Fibroblast of skin of back (primary cell): ENCODE data around the gene EVC.
"Not testable (repeated sequence)": the region's sequence is repeated elsewhere in the genome, so short reads cannot be mapped to it uniquely, and the experiment has no call there.

ENCODE experiments used
- DNase-seq: peaks from one replicate; pipeline ENCODE4 v3.0.0-alpha.2; 2013

The EVC gene

GRCh38 chr4:5816101-5816500 lies 105.1 kb downstream of the EVC start:
- DNase-seq: no peak

- DNase-seq: no peak
Measured at GRCh38 chr4:5816851-5817375, 105.9 kb downstream of the EVC start.

DNA sequence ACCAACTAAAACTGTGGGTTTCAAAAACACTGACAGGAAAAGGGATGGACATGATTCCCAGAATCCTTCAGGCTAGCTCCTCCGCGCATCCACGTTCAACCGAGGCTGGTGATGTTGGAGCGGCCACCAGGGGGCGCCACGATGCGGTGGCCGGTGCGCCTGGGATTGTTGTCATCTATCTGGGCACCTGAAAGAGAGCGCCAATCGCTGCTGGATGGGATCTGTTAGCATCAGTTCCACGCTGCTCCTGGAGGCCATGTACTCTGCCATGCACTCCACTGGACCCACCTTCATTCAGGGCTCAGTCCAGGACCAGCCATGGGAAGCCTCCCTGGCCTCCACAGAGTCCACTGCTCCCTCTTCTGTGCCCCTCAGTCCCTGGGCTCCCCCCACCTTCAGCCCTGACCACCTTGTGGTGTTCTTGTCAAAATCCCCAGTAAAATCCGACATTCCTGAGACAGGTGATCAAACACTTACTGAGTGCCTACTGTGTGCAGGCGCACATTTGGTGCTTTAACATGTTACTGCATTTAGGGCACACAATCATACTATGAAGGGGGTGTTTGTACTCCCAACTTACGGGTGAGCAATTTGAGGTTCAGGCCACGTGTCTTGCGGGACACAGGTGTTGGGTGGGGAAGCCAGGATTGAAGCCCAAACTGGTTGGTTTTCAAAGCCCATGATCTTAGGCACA lies 110.8 kb downstream of the EVC start:
- DNase-seq: no peak

- no peak for DNase-seq
Measured at GRCh38 chr4:5822619-5823018, 111.6 kb downstream of the EVC start.

- DNase-seq: no peak
Measured at GRCh38 chr4:5823542-5824211, 112.7 kb downstream of the EVC start.

DNA sequence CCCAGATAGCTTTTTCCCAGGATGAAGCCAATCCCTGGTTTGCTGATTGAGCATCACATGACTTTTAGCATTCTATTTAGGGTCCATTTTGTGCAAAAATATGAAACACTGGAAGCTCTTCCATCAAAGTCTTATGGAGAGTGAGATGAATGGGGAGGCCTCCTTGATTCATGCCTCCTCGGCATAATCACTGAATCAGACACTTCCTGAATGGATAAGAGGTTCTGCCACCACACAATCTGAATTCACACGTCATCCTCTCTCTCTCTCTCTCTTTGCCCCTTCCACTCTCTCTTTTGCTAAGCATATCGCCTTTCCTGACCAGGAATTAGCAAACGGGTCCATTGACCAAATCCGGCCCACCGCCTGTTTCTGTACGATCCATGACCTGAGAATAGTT lies 113.2 kb downstream of the EVC start:
- no peak for DNase-seq

GRCh38 chr4:5824635-5825034 lies 113.6 kb downstream of the EVC start:
- DNase-seq: peak; percentile 42

- no peak for DNase-seq
Measured at GRCh38 chr4:5825321-5826041, 114.5 kb downstream of the EVC start.

DNA sequence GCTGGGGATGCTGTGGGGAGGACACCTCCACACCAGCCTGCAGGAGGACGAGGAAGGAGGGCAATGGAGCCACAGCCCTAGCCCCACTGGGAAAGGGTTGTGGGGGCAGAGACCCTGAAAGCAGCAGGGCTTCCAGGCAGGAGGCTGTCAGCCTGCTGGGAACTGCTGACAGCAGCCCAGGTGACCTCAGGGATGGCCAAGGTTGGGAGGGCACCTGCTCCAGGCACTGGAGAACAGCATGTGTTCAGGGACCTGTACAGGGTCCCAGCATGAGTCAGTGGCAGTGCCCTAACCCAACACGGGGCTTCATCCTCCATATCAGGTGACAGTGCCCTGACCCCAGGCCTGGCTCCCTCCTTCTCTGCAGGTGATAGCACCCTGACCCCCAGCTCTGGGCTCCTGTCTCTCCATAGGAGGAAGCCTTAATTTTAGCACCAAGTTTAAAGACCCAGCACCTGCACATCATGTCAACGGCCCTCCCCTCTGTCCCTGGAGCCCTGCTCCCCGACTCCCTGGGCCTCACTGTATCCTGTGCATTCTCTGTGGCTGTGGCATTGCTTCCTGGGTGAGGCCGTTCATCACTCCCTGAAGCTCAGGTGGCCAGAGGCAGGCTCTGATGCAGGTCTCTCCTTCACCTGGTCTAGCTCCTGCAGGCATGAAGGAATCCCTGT lies 115.6 kb downstream of the EVC start:
- no peak for DNase-seq

DNA sequence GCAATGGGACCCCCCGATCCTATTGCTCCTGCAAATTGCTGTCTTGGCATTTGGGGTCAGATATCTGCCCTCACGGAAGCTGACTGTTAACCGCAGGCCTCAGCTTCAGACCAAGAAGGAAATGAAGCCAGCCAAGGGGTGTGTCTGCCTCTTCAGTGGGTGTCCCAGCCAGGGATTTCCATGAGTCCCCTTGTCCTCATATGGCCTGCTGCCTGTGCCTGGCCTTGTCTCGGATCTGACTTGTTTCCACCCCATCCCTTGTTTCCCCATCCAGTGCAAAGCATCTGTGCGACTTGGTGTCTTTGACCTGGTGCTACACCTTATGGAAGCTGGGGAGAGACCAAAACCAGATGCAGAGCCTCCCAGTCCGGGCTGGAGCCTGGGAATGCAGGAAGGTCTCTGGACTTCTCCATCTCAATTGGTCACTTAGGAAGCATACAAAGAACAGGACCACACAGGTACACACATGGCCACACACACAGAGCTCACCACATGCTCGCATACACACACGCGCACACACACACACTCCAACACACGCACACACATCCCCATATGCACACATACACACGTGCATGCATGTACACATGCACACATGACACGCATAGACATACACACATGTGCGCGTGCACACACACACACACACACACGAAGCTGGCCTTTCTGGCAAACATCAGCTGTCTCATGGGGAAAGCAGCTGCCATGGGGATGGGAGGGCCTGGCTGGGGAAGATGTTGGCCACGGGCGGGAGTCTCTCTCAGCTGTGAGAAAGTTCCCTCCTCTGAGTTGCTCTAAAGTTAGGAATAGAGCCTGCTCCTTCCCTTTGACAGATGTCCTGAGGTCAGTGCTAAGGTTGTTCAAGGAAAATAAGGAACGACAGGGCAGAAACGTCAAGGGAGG lies 116.4 kb downstream of the EVC start:
- no peak for DNase-seq

DNA sequence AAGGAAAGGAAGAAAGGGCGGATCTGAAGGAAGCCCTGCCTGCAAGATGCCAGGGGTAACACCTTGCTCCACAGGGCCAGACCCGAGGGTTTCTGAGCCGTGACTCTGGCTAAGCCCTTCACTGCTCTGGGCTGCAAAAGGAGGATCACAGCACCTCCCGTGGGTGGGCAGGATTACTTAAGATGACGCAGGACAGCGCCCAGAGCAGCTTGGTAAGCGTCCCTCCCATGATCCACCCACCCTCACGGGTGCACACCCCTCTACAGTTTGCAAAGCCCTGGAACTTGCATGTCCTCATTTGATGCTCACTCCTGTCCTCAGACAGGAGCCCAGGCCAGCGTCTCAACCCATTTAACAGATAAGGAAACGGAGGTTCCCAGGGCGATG lies 117.0 kb downstream of the EVC start:
- DNase-seq: no peak

GRCh38 chr4:5836943-5837342 lies 125.9 kb downstream of the EVC start:
- no peak for DNase-seq

DNA sequence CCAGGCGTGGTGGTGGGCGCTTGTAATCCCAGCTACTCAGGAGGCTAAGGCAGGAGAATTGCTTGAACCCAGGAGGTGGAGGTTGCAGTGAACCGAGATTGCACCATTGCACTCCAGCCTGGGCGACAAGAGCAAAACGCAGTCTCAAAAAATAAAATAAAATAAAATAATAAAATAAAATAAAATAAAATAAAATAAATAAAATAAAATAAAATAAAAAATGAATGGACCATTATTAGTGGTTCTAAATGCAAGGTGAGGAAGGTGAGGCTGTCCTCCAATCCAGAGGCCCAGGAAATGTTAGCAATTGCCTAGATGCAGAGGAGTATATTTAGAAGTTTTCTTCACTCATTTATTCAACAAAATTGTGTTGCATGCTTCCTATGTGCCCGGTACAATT lies 126.5 kb downstream of the EVC start:
- DNase-seq: not testable (repeated sequence)

DNA sequence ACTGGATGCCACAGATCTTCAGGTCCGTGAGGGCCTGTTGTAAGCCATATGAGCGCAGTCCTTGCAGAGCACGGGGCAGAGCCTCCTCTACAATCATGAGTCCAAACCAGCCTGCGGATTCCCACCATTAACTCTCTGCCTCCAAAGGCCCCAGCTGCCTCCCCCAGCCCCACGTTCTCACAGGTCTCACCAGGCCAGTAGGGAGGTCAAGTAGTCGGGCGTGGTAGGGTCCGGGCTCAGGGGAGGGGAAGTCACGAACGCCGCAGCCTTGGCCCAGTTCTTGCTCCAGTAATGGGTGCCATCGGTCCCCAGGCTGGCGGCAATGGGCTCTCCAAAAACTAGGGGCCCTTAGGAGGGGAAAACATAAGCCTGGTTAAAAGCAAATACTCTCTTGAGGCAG lies 128.3 kb downstream of the EVC start:
- no peak for DNase-seq

GRCh38 chr4:5839751-5840674 lies 129.0 kb downstream of the EVC start:
- DNase-seq: no peak

- DNase-seq: no peak
Measured at GRCh38 chr4:5842456-5842855, 131.5 kb downstream of the EVC start.

DNA sequence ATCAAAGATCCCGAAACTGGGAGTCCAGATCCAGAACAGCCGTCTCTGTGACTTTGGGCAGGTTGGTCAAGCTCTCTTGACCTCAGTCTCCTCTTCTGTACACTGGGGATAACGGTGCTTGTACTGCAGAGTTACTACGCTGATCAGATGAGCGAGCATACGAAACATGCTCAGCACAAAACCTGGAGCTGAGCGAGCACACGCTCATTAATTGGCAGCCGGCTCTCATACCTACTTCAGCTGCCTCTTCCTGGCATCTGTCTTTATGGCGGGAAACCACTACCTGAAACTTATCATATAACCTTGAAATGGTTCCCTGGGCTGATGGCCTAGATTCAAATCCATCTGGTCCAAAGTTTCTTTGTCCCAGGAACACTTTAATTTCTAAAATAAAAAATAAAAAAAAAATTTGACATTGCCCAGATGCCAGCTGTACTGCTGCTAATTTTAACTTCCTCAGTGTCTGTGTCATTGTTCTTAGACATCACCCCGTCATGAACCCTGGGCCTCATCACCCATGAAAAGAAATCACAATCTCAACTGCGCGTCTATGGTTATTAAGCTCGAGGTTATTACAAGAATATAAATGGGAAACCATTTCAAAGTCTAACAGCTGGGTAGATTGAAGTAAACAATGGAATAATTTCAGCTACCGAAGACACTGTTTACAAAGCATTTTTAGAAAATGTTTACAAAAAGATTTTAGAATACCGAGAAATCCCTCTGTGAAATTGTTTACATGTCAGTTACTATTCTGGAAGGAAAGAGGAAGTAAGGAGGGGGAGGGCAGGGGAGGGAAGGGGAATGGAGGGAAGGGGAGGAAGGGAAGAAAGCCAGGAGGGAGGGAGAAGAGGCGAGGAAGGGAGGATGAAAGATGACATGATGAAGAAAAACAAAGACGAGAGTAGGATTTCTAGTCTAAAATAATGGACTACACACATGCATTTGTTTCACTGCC lies 132.9 kb downstream of the EVC start:
- no peak for DNase-seq

- no peak for DNase-seq
Measured at GRCh38 chr4:5845035-5845905, 134.3 kb downstream of the EVC start.
